Renal cortex interstitium (tissue), 3 donors: ENCODE results near the gene SDC3. TPM values are rescaled to one million over a fixed set of nuclear protein-coding genes. Genes with fewer than 3 reads are reported as not detected.

Experiments used
- polyA plus RNA-seq, 3 donors: library from polyadenylated mRNA; unstranded; fragments of 120-200 nt; gene quantifications; one replicate each; pipeline ENCODE4 v1.2.1, GENCODE V29; 2013; ENCODE audit not compliant: insufficient read length in 3 of 3

The SDC3 gene
- polyA plus RNA-seq, 3 donors: 22.0 to 31.2 (median 29.0) TPM

Other genes starting within 250 kb of the SDC3 start
- gene MATN1, start 185.2 kb downstream of the SDC3 start, polyA plus RNA-seq: under 1 TPM; 0.34 to 0.57 (median 0.36) TPM
- 10 to 100 TPM; 14.1 to 16.8 (median 16.1) TPM for gene LAPTM5, start 151.0 kb downstream of the SDC3 start, polyA plus RNA-seq
- 100 to 1,000 TPM; 108 to 134 (median 120) TPM for gene PUM1, start 157.0 kb upstream of the SDC3 start, polyA plus RNA-seq